Stimulated activated naive CD4-positive, alpha-beta T cell treated with Interleukin-2 at 50 U/mL for 16 hours (primary cell): Measurements from ENCODE around the gene C6orf15.

Source experiments
- DNase-seq: peaks from one replicate; lab custom pipeline; 2025; lab: John Stamatoyannopoulos, UW

Gene C6orf15

DNA sequence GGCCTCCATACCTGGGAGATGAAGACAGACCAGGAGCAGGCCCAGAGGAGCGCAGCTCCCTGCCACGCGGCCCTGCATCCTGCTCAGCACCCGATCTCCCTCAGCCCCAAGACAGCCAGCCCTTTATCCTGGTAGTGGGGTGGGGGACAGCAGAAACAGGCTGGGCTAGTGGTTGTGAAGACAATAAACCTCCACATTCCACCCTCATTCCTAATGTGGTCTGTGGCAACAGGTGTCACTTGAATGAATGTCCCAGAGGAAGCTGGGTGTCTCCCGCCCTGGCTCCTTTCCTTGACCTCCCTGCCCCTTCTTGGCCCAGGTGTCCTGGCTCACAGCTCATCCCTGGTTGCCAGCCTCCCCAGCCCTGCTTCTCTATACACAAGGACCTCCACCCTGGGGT lies at the start of gene C6orf15:
TSS of gene C6orf15 (minus strand) at position 98 of the 400 bp plus-strand sequence. CDS start at position 78, 20 bp downstream.
- DNase-seq, result no peak

DNA sequence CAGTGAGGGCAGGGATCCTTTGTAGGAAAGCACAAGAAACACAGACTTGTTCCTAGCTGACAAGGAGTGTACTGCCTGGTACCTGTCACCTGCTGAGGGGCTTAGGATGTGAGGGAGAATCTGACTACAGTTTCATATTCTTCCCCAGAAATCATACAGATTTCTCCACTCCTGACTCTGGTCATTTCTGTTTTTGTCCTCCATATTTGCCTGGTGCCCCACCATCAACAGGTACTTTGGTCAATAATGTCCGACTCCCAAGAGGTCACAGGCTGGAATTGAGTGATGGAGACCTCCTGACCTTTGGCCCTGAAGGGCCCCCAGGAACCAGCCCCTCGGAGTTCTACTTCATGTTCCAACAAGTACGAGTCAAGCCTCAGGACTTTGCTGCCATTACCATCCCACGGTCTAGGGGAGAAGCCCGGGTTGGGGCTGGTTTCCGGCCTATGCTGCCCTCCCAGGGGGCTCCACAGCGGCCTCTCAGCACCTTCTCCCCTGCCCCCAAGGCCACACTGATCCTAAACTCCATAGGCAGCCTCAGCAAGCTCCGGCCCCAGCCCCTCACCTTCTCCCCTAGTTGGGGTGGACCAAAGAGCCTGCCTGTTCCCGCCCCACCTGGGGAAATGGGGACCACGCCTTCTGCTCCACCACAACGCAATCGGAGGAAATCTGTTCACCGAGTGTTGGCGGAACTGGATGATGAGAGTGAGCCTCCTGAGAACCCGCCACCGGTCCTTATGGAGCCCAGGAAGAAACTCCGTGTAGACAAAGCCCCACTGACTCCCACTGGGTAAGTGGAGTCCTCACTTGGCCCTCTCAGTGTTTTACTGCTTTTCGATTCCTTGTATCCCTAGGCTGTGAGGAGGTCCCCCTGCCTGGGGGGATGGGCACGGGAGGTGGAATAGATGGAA lies 49.1 kb upstream of the C6orf15 start:
- no peak for DNase-seq

DNA sequence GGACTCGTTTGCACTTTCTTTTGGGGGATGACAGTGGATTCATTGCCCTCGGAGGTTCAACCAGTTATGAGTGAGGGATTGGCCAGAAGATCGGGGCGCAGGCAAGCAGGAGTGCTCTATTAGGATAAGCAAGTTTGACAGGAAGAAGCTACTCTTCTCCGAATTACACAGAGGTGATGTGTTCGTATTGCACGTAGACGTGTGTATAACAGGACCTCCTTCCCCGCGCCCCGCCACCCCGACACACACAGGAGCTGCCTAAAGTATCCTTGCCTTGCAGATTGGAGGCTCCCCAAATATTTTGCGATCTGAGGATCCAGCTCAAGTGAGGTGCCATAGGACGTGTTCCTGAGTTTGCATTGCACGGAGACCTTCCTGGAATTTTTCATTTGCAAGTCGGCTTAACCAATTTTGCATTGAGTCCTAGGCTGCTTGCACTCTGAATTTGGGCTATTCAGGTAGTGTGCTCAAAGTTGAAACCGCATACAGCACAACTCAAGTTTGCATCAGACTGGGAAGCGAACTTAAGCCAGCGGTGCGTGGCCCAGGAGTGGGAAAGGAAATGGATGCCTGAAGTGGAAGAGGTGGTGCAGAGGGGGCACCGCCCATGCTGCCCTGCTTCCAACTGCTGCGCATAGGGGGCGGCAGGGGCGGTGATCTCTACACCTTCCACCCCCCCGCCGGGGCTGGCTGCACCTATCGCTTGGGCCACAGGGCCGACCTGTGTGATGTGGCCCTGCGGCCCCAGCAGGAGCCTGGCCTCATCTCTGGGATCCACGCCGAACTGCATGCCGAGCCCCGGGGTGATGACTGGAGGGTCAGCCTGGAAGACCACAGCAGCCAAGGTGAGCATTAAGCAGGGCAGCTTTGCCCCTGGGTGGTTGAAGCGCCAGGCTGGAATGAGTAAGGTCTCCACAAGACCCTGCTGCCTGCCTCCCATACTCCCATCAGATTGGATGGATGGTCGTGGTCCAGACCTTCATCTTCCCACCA lies 46.8 kb upstream of the C6orf15 start:
- peak; percentile 15 for DNase-seq

DNA sequence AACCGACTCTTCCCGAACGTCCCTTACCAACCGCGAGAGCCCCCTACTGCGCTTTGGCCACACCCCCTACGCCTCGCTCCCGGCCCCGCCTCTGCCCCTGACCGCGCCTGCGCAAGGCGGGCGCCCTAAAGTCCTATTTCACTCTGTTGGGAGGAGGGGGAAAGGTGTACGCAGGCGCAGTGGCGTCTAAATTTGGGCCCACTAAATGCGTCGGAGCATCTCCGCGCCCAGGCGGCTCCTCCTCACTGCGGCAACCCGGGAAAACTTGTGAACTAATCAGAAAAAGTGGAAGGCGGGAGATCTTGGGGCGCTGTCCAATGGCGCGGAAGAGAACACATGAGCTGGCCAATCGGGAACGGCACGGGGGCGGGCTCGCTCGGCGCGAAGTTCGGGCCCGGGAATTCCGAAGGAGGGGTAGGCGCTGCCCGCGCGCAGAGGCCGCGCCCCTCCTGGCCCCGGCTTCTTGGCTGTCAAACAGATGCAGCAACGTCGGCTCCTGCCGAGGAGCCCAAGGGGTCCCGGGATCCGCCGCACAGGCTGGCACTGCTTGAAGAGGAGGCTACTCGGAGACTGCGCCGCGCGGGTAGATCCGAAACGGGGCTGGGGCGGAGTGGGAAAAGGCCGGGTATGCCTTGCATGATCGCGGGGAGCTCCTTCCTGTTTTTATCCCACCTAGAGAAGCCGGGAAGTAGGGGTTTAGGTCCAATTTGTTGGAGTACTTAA lies 45.9 kb upstream of the C6orf15 start, which contains the start of gene TCF19:
TSS of gene TCF19 (plus strand) at position 450 of the 723 bp plus-strand sequence. CDS start 881 bp downstream, outside the sequence.
- DNase-seq, result peak; percentile 99

DNA sequence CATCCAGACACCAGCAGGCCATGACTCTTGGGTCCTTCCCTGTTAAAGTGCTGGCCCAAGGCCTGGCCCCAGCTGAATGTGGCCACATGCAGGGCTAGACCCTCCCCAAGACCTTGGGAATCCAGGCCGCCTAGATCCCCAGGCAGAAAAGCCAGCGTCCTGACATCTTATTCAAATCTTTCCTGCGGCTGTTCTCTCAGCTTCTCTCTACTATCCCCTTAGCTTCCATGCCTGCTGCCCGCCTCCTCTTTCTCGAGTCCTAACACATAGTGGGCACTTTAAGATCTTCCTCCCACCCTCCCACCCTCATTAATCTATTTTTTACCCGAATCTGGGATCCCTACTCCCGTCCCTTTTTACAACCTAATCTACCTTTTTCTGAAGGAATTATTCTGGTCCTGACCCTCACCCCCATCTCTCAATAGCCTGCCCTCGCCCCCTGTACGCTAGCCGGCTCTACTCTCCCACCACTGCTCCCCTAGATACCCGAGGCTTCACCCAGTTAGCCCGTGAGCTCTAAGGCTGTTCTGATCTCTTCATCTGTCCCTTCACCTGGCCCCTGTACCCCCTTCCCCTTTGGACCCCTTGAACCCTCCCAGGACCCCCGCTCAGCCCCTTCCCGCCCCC lies 45.3 kb upstream of the C6orf15 start, which contains the start of gene CCHCR1:
TSS of gene CCHCR1 (minus strand) at position 290 of the 627 bp plus-strand sequence. CDS start at position 88, 202 bp downstream.
- DNase-seq, result no peak

DNA sequence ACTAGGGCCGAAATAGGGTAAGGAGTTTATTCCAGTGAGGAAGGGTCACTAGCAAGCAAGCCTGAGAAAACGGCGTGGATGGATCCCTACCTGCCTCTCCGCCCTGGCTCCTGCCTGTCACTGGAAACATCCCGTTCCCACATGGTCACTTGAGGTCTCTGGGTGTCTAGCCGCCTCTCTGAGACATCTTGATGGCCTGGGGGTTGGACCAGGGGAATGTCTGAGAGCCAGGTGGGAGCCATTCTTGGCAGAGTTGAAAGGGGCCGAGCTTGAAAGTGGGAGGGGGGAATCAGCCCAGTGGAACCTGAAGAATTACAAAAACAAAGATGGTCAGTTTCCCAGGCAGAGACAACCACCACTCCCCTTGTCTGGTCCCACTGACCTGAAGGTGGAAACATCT lies 44.3 kb upstream of the C6orf15 start:
- no peak for DNase-seq

DNA sequence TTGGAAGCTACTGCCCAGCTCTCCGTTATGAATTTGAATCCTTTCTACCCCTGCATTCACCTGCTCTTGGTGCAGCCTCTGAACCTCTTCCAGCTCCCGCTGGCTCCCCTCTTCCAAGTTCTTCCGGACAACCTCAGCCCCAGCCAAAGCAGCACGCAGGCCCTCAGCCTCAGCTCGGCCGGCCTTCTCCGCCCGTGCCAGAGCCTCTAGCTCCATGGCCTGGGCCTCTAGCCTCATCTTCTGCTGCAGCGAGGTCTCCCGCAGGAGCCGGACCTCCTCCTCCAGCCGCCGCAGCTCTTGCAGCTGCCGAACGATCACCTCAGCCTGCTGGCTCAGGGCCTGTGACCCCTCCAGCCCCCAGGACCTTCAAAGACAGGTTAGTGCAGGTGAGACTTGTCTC lies 42.1 kb upstream of the C6orf15 start:
- no peak for DNase-seq

DNA sequence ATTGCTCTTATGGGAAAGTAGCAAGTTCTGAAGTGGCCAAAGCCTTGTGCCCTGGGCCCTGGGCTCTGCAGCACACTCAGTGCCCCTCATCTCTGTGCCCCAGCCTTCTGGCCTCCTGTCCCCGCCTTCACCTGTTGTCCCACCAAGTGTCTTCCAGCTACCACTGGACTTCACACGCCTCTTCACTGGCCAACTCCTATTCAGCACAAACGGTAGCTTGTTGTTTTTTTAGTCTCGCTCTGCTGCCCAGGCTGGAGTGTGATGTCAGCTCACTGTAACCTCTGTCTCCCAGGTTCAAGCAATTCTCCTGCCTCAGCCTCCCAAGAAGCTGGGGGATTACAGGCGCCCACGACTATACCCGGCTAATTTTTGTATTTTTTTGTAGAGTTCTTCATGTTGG lies 40.4 kb upstream of the C6orf15 start:
- DNase-seq, result no peak

DNA sequence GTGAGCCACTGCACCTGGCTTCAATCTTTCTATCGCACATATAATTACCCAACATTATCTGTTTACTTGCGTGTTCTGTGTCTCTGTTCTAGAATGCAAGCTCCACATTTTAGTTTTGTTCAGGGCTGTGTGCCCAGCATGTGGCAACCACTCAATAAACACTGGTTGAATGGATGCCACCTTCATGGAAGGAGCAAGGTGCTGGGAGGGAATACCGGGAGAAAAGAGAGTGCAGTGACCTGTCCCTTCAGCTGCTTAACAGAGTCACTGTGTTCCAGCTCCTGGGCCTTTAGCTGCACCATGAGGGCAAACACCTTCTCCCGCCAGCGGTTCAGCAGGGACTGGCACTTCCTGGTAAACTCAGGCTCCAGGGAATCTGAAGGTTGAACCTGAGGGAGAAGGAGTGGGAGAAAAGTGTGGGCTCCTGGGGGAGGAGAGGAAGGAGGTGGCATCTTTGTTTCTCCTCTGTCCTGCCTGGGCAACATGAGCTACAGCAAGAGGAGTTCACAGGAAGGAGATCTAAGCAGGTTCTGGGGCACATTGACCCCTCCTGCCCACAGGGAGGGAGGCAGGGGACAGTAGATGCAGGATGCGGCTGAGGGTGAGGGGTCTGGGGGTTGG lies 37.6 kb upstream of the C6orf15 start:
- no peak for DNase-seq

DNA sequence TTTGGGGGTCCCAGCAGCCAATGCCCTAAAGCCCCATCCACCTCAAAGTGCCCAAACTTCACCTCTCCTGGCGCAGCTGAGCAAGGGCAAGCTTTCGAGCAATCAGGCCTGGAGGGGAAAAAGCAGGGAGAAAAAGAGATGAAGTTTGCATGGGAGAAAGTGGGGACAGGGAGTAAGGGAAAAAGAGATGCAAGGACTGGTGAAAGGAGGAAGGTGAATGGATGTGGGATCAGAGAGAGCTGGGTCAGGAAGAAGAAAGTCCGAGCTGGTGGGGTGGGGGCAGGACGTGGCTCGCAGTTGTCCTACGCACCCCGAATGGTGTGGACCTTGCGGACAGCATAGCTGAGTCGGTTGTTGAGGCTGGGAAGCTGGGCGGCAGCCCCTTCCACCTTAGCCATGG lies 33.0 kb upstream of the C6orf15 start:
- DNase-seq, result no peak

DNA sequence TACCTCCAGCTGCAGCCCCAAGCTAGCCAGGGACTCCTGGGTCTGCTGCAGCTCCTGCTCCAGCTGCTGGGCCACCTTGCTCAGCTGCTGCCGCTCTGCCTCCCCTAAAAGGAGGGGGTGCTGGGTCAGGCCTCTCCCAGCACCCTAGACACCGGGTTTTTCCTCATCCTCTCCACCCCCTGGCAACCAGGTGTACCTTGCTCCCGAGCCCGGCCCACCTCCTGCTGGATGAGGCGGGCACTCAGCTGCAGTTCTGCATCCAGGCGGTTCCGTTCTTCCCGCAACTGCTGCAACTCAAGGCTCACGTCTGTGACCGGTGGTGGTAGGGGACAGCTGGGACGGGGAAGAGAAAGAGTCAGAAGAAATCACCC lies 32.6 kb upstream of the C6orf15 start:
- no peak for DNase-seq

DNA sequence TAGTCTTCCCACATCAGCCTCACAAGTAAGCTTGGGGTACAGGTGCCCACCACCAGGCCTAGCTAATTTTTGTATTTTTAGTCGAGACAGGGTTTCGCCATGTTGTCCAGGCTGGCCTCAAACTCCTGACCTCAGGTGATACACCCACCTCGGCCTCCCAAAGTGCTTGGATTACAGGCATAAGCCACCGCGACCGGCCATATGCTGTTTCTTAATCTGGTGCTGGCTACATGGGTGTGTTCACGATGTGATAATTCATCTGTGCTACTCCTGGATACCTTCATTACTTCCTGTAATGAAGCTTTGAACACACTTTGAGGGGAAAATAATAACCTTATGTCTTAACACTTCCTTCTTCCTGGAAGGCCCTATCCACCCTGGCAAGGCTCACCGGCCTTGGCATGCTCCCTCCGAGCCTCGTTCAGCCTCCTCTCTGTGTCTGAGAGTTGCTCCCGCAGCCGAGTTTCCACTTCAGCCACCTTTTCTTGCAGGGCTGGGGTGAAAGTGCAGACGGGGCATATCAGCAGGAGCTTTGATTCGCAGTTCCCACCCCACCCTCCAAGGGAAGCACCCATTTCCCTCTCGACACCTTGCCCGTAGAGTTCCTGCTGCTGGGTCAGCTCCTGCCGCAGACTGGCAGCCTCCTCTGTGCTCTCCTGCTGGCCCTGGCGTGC lies 32.1 kb upstream of the C6orf15 start:
- no peak for DNase-seq

DNA sequence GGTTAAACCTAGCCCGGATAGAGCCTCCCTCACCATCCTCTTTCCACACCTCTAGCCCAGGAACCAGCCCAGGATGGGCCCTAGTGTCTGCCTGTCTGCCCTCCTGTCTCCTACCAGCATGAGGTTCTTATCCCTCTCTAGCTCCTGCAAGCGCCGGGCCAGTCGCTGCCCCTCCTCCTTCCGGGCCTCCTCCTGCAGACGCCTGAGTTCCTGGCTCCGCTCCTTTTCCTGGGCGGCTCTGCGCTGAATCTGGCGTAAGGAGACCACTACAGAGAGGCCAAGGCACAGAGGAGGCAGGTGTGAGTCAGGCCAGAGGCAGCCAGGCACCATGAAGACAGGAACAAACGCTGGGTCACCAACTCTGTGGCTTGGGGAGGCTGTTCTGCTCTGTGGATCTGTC lies 30.8 kb upstream of the C6orf15 start:
- DNase-seq, result no peak

DNA sequence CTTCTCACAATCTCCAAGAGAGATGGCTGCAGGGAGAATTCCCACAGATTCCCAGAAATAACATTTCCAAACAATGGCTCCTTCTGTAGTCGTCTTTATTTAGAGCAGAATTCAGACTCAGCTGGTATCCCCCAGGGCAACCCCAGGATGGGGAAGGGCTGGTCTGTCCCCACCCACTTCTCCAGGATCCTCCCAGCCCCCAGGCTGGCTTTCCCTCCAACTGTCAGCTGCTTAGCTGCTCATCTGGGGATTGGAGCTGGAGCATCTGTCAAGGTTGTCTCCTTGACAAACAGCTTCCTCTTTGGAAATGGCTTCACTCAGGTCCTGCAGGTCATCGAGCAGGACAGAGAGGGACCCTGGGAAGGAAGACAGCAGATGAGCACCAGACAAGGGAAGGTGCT lies 30.0 kb upstream of the C6orf15 start:
- DNase-seq, result no peak

DNA sequence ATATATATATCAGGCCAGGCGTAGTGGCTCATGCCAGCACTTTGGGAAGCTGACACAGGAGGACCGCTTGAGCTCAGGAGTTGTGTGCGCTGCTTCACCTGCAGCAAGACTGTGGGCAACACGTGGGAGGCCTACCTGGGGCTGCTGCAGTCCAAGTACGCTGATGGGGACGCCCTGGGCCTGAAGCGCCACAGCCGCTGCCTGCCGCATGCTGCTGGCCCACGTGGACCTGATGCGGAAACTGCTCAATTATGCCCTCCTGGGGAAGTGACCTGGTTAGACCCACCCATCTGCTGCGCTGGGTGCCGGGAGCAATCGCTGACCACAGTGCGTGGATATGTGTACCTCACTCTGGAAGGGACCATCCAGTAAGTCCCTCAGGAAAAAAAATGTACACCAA lies 28.3 kb upstream of the C6orf15 start:
- no peak for DNase-seq

DNA sequence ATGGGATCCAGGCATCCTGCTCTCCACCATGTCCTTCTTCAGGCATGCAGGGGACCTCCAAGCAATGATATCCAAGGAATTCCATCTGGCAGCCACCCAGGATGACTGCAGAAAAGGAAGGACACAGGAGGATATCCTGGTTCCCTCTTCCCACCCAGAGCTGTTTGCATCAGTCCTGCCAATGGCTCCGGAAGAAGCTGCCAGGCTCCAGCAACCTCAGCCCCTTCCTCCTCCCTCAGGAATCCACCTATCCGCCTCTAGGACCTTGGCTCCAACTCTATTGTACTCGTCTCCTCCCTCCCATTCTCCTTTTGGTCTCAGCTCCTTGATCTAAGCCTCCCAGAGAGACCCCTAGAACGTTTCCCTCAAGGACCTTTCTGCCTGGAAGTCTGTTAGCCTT lies 27.2 kb upstream of the C6orf15 start:
- no peak for DNase-seq

DNA sequence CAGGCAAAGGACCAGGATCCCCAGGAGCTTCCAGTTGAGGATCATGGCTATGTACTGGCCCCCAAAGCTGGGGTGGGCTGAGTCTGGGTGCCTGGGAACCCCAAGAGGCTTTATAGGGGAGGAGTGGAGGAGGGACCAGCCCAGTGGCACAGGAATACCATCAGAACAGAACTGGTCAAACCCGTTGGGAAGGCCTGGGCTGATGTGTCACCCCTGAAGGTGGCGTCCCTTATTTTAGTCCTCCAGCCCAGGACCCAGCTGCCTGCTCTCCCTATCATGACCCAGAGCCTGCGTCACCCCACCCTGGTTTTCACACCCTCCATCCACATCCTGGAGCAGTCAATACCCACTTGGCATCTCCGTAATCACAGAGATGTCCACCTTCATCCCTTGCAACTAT lies 26.6 kb upstream of the C6orf15 start, which contains the start of gene PSORS1C2:
TSS of gene PSORS1C2 (minus strand) at position 85 of the 400 bp plus-strand sequence. CDS start at position 45, 40 bp downstream.
- DNase-seq, result no peak

DNA sequence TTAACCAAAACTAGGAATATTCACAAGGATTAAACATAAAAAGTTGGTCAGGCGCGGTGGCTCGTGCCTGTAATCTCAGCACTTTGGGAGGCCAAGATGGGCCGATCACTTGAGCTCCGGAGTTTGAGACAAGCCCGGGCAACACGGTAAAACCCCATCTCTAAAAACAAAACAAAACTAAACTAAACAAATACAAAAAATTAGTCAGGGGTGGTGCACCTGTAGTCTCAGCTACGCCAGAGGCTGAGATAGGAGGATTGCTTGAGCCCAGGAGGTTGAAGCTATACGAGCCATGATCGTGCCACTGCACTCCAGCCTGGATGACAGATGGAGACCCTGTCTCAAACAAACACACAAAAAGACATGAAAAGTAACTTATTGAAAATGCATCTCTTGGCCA lies 23.3 kb upstream of the C6orf15 start:
- no peak for DNase-seq

DNA sequence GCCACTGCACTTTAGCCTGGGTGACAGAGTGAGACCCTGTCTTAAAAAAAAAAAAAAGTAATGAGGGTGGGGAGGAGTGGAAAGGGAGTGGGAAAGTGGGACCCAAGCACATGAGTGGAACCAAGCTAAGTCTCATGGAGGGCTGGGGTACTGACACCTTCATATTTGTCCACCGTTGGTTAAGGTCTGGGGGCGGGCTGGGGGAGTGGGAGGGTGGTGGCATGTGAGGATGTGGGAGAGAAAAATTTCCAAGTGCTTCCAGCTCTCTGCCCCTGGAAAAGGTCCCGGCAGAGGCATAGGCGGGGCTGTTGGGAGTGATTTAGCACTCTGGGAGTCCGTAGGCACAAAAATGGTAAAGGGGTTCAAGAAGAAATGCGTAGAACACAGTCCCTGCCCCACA lies 20.4 kb upstream of the C6orf15 start:
- no peak for DNase-seq

DNA sequence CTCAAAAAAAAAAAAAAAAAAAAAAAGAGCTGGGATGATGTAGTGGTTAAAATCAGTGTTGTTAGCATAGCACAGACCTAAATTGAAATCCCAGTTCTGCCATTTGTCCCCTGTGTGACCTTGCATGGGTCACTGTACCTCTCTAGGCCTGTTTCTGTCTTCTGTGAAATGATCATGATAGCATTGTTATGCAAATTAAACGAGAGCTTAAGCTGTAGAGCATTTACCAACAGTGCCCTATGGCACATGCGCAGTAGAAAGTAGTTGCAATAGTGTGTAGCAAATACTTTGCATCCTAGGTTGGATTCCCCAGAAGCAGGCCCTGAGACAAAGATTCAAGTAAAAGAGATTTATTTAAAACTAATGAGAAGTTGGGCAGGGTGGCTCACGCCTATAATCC lies 19.2 kb upstream of the C6orf15 start:
- no peak for DNase-seq
